WI38 (cell line): ENCODE results near the gene CDK14.

Experiments used
- H3K4me3 ChIP-seq: 2 replicates; pipeline ENCODE4 v1.5.1; 2011; ENCODE audit warnings: low read depth, mild to moderate bottlenecking, control low read depth, low read length
- CTCF ChIP-seq: IDR thresholded peaks from 2 replicates; pipeline ENCODE4 v1.5.1; 2012; ENCODE audit warnings: low read depth, mild to moderate bottlenecking, control low read depth, low read length

The CDK14 gene

GRCh38 chr7:90569368-90569767 lies 26.8 kb upstream of the CDK14 start:
- TF ChIP-seq CTCF = no peak
- H3K4me3 ChIP-seq = no peak overlapping the region

- no peak for TF ChIP-seq CTCF
- no peak overlapping the region for H3K4me3 ChIP-seq
Measured at GRCh38 chr7:90570373-90570959, 25.7 kb upstream of the CDK14 start.

GRCh38 chr7:90574146-90574819 lies 21.8 kb upstream of the CDK14 start:
- no peak overlapping the region for H3K4me3 ChIP-seq
- no peak for TF ChIP-seq CTCF

- TF ChIP-seq CTCF = no peak
- H3K4me3 ChIP-seq = no peak overlapping the region
Measured at GRCh38 chr7:90574820-90575187, 21.3 kb upstream of the CDK14 start.

GRCh38 chr7:90579181-90579688 lies 16.9 kb upstream of the CDK14 start:
- no peak overlapping the region for H3K4me3 ChIP-seq
- no peak for TF ChIP-seq CTCF

- no peak overlapping the region for H3K4me3 ChIP-seq
Measured at GRCh38 chr7:90580051-90580450, 16.1 kb upstream of the CDK14 start.

More at GRCh38 chr7:90580051-90580450, 16.1 kb upstream of the CDK14 start:
- TF ChIP-seq CTCF = no peak
